ENCODE measurements around the gene ERC2.

- TF ChIP-seq POLR2A (IDR thresholded peaks at IDR 0.05) (no peak), POLR2AphosphoS5 (IDR thresholded peaks at IDR 0.05) (no peak)
- TF ChIP-seq, protein P1, sequence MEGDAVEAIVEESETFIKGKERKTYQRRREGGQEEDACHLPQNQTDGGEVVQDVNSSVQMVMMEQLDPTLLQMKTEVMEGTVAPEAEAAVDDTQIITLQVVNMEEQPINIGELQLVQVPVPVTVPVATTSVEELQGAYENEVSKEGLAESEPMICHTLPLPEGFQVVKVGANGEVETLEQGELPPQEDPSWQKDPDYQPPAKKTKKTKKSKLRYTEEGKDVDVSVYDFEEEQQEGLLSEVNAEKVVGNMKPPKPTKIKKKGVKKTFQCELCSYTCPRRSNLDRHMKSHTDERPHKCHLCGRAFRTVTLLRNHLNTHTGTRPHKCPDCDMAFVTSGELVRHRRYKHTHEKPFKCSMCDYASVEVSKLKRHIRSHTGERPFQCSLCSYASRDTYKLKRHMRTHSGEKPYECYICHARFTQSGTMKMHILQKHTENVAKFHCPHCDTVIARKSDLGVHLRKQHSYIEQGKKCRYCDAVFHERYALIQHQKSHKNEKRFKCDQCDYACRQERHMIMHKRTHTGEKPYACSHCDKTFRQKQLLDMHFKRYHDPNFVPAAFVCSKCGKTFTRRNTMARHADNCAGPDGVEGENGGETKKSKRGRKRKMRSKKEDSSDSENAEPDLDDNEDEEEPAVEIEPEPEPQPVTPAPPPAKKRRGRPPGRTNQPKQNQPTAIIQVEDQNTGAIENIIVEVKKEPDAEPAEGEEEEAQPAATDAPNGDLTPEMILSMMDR (IDR thresholded peaks at IDR 0.05), result no peak
Measured at GRCh38 chr3:56269755-56270535, 198.3 kb downstream of the ERC2 start.

Data from breast epithelium (tissue), 3 donors.